Islet precursor cell (in vitro differentiated cells): ENCODE measurements around the gene ORAI1.
"Not testable (repeated sequence)": the region's sequence is repeated elsewhere in the genome, so short reads cannot be mapped to it uniquely, and the experiment has no call there.

ENCODE experiments used
- DNase-seq: peaks from one replicate; pipeline ENCODE4 v3.0.0-alpha.2; 2018

Gene ORAI1

GRCh38 chr12:121649819-121650353 is 23.6 kb downstream of the ORAI1 start:
- no peak for DNase-seq

- DNase-seq = no peak
Measured at GRCh38 chr12:121651320-121651719, 25.0 kb downstream of the ORAI1 start.

GRCh38 chr12:121652767-121653497 is 26.6 kb downstream of the ORAI1 start:
- no peak for DNase-seq

- no peak for DNase-seq
Measured at GRCh38 chr12:121653999-121654398, 27.7 kb downstream of the ORAI1 start.

GRCh38 chr12:121656122-121656521 is 29.8 kb downstream of the ORAI1 start:
- DNase-seq = no peak

GRCh38 chr12:121657305-121658008 is 31.1 kb downstream of the ORAI1 start:
- no peak for DNase-seq

DNA sequence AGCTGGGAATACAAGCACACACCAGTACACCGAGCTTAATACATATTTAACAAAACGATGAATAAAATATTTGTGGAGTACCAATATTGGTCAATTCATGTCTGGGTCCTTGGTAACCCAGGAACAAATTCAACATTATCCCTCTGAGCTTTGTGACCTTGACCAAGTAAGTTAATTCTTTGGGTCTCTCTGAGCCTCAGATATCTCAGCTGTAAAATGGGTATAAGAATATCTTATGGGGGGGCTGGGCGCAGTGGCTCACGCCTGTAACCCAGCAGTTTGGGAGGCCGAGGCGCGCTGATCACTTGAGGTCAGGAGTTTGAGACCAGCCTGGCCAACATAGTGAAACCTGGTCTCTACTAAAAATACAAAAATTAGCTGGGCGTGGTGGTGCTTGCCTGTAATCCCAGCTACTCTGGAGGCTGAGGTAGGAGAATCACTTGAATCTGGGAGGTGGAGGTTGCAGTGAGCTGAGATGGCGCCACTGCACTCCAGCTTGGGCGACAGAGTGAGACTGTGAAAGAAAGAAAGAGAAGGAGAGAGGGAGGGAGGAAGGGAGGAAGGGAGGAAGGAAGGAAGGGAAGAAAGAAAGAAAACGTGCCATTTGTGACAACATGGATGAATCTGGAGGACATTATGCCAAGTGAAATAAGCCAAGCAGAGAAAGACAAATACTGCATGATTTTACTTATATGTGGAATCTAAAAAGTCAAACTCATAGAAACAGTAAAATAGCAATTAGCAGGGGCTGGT is 35.2 kb downstream of the ORAI1 start:
- DNase-seq = not testable (repeated sequence)

- DNase-seq = no peak
Measured at GRCh38 chr12:121663610-121663929, 37.2 kb downstream of the ORAI1 start.

DNA sequence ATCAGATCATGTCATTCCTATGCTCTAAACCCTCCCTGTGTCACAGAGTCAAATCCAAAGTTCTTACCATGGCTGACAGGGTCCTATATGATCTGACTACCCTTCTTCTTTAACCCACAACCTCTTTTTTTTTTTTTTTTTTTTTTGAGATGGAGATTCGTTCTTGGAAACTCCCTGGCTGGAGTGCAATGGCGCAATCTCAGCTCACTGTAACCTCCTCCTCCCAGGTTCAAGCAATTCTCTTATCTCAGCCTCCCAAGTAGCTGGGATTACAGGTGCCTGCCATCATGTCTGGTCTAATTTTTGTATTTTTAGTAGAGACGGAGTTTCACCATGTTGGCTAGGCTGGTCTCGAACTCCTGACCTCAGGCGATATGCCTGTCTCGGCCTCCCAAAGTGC is 40.5 kb downstream of the ORAI1 start:
- not testable (repeated sequence) for DNase-seq

- peak; percentile 88 for DNase-seq
Measured at GRCh38 chr12:121668750-121669520, 42.6 kb downstream of the ORAI1 start.

DNA sequence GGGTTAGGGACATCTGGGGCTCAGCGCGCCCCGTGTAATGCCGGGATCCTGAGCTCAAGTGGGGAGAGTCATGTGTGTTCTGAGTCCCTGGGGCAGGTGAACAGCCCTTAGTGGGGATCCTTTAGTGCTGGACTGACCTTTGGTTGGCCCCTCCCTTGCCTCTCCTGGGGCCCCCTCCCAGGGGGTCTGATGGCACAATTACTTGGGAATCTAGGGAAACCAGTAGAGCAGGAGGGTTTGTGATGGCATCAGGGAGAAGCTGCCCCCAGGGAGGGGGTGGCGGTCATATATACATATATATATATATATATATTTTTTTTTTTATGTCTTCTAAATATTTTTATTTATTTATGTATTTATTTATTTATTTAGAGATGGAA is 43.2 kb downstream of the ORAI1 start, which contains the start of gene MORN3:
Gene MORN3 (minus strand): TSS at position 134 of the 380 bp plus-strand sequence. CDS start 171 bp downstream, outside the sequence.
- DNase-seq = no peak

DNA sequence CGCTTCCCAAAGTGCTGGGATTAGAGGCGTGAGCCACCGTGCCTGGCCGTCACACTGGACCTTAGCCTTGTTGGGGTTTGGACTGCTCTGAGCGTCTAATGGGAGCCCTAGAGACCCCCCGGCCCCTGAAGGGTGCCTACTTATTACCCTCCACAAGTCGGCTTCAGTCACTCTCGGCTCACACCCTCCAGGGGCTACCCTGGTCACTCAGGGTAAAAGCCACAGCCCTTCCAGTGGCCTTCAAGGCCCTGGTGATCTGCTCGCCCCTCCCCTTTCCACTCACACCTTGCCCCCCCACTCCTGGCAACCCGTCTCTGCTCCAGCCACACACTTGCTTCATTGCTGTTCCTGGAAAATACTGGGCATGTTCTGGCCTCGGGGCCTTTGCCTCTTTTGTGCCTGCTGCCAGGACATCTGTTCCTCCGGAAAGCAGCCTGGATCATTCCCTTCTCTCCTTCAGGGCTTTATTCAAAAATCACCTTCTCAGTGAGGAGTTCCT is 46.7 kb downstream of the ORAI1 start:
- peak; percentile 82 for DNase-seq

DNA sequence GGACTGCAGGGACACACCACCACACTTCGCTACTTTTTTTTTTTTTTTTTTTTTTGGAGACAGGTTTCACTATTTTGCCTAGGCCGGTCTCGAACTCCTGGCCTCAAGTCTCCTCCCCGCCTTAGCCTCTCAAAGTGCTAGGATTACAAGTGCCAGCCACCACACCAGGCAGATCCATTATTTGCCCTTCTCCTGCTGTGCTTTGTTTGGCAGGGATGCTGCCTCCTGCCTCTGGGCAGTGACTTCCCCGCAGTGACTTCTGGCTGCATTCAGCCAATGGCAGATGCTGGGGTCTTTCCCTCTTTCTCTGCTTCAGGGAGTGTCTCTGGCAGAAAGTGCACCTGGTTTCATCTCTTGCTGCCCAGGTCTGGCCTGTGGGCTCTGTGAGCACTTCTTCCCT is 49.9 kb downstream of the ORAI1 start:
- no peak for DNase-seq

GRCh38 chr12:121678305-121678704 is 52.0 kb downstream of the ORAI1 start:
- DNase-seq = no peak

- peak; percentile 68 for DNase-seq
Measured at GRCh38 chr12:121678716-121679300, 52.5 kb downstream of the ORAI1 start.

- DNase-seq = not testable (repeated sequence)
Measured at GRCh38 chr12:121679661-121680197, 53.4 kb downstream of the ORAI1 start.

GRCh38 chr12:121688966-121689365 is 62.6 kb downstream of the ORAI1 start:
- no peak for DNase-seq

DNA sequence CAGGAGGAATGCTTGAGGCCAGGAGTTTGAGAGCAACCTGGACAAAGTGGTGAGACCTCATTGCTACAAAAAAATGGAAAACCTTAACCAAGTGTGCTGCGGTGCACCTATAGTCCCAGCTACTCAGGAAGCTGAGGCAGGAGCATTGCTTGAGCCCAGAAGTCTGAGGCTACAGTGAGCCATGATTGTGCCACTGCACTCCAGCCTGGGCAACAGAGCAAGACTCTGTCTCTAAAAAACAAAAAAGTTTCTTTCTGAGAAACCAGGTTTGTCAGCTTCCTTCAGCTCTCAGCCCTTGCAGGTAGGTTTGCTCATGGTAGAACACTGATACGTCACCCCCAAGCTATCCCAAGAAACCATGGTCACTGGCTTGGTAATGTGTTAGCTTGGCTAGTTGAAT is 63.1 kb downstream of the ORAI1 start:
- no peak for DNase-seq
